Measurements from ENCODE around the gene KRT40.
"Not testable (repeated sequence)": the region's sequence is repeated elsewhere in the genome, so short reads cannot be mapped to it uniquely, and the experiment has no call there.

The KRT40 gene

DNA sequence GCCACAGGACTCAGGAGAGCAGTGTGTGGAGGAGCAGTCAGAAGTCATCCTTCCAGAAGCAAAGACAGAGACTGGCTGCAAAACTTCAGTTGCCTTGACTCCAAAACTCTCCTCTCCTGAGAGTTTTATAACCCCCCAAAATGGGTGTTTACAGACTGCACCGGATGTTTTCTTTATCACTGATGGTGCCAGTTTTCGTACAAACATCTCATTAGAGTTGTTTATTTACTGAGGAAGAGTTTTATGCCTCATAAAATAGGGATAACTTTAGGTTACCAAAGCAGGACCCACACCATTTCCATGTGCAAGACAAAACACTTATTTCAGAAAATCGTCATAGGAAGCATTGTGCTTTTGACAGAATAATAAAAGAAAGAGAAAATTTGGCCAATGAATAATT is at the start of gene KRT40:
KRT40 (minus strand) TSS at position 101 of the 400 bp plus-strand sequence; CDS start at position 48, 53 bp downstream.
- no peak for DNase-seq

DNA sequence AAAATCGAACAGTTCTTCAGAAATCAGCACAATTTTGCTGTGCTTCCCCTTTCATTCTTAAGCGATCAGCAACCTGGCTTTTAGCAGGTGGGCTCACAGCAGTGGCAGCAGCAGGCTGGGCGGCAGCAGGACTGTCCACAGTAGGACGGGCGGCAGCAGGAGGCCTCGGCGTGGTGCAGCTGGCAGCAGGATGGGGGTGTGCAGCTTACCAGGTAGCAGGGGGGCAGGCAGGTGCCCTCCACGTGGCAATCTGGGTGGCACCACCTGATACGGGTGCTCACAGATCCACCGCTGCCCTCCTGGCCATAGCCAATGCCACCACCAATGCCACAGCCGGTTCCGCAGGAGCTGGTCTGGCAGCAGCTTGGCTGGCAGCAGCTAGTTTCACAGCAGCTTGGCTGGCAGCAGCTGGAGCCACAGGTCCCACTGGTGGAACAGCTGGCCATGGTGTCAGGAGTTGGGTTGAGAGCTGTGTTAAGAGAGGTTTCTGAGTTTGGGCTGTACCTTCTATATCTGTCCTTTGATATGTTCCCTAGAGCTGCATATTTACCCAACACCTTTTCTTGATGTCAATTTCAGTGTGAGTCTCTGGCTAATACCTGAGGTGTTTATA is 45.6 kb upstream of the KRT40 start, which contains the start of gene KRTAP1-4:
KRTAP1-4 (minus strand) TSS at position 563 of the 613 bp plus-strand sequence; CDS start at position 446, 117 bp downstream.
- DNase-seq, result no peak

DNA sequence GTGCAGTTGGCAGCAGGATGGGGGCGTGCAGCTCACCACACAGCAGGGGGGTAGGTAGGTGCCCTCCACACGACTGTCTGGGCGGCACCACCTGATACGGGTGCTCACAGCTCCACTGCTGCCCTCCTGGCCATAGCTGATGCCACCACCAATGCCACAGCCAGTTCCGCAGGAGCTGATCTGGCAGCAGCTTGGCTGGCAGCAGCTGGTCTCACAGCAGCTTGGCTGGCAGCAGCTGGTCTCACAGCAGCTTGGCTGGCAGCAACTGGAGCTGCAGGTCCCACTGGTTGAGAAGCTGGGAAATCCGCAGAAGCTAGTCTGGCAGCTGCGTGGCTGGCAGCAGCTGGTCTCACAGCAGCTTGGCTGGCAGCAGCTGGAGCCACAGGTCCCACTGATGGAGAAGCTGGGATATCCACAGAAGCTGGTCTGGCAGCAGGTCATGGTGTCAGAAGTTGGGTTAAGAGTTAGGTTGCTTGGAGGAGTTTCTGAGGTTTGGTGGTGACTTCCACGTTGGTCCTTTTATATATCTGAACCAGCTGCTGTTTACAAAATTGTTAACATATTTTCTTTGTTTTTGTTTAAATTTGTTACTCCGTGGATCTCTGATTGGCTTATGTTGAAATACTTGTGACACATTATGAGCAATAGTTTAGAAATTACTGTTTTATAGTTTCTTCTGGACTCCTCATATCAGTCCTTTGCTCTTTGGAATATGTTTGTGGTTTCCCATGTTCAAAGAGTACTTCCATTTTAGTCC is 42.8 kb upstream of the KRT40 start, which contains the start of gene KRTAP1-5:
KRTAP1-5 (minus strand) TSS at position 494 of the 757 bp plus-strand sequence; CDS start at position 441, 53 bp downstream.
- DNase-seq, result no peak

DNA sequence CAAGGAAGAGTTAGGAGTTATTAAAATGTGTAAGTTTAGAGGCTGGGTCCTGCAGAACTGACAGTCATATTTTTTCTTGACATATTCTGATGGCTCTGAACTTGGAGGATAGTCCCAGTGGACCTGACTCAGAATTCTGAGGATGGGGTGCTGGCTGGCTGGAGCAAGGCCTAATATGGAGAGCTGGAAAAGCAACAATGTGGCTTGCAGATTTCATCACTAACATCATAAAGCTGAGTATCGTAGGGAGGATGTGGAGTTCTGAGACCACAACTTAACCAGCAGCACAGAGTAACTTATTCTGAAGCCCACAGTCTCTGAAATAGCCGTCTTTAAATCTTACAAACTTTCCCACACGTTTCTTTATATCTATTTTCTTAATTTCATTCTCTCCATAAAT is 40.6 kb upstream of the KRT40 start:
- no peak for DNase-seq

DNA sequence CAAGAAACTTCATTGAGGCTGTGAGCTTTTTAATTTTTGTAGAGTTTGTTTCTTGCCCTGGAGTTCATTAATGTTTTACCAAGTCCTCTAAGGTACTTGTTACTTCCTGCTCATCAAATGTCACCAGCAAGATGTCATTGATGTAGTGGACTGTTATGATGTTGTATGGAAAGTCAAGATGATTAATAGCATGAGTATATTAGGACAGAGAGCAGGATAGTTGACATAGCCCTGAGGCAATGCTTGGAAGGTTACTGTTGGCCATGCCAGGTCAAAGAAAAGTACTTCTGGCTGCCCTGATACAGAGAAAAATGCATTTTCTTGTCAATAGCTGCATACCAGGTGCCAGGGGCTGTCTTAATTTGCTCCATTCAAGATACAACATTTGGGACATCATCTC is 36.2 kb upstream of the KRT40 start:
- DNase-seq, result no peak

DNA sequence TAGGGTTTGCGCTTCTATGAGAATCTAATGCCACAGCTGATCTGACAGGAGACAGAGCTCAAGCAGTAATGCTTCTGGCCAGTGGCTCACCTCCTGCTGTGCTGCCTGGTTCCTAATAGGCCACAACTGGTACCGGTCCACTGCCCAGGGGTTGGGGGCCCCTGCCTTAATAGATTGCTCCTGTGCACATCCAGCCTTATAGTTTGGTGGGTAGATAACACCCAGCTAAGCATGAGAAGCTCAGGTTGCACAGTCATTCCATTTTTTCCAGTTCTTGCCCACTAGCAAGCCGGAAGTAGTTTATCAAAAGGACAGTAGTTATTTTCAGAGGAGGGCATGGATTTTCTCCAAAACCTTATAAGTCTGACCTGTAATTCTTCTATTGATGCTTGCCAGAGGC is 35.3 kb upstream of the KRT40 start:
- DNase-seq, result no peak

DNA sequence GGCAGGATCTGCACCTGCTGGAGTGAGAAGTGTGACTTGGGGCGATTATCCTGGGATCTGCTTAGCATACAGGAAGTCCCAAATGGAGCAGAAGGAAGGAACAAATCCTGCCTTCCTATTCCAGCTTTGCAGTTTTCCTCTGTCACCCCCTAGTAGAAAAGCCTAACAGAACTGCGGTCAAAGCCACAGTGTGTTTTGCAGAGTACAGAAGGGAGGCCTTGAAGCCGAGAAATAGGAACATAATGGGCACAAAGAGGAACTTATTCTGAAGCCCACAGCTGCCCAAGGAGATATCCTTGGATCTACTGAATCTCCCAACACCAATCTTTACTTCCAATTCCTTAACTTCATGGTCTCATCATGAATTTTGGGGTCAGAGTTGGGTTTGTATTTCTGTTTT is 34.4 kb upstream of the KRT40 start:
- DNase-seq, result no peak

DNA sequence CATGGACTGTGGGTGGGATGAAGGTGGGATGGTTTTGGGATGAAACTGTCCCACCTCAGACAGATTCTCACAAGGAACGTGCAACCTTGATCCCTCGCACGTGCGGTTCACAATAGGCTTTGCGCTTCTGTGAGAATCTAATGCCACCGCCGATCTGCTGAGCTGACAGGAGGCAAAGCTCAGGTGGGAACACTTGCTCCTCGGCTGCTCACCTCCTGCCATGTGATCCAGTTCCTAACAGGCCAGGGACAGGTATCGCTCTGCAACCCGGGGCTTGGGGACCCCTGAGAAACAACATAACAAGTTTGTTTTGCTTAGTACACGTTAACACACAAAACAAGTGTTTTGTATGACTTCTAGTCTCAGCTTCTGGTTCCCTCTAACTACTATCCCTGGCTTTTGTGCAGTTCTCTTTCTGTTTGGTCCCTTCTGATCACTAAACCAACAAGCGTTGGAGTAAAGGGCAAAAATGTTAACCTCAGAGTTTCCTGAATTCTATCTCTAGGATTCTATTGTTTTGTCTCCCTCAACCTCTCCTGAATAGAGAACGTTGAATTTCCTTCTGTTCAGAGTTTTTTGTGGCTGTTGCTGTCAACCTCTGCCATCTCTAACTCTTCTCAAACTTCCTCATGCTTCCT is 32.6 kb upstream of the KRT40 start:
- DNase-seq, result no peak

DNA sequence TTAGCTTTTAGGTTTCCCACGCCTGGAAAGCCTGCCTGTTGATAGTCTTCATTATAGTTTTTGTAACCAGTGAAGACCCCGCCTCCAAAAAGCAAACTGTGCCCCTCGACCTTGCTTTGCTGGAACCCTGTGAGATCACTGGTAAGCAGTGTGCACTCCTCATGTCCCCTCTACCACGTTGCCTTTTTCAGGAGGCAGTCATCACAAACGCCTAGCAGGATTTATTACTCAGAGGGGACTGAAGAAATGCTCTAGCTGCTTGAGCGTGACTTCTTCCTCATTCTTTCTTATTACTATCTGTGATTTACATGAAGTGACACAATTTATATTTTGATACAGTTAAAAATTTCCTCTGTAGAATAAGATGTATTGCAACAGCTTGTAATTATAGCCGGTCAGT is 31.3 kb upstream of the KRT40 start:
- no peak for DNase-seq

DNA sequence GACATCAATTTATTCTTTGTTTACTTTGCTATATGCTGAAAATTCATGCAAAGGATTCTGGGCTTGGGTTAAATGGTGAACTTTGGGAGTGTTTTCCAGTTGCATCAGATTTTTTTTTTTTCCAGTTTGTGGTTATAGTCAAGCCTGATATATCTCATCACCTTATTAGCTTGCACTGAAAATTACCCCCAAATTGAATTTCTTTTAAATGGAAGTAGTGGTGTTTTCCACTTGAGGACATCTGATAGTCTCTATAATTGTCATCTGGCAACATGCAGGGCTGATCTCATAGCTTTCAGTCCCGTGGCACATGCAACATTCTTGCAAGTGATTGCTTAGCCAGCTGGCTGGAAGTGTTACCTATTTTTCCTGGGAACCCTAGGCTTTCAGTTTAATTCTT is 29.5 kb upstream of the KRT40 start:
- no peak for DNase-seq

DNA sequence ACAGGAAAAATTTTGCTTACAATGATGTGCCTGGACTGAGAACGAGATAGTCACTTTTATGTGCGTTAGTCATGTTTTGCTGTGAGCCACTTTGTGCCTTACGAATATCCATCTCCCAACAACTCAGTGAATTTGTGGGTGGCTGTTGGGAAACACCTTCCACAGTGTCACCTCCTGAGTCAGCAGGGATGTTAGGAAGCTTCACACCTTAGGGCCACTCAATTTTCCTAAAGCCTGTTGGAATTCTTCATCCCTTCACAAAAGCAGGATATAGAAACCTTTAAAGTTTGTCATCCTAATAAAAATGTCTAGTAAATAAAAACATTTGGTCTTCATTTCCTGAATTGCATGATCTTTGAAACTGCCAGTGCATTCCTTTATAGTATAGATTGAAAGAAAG is 29.1 kb upstream of the KRT40 start:
- DNase-seq, result no peak

DNA sequence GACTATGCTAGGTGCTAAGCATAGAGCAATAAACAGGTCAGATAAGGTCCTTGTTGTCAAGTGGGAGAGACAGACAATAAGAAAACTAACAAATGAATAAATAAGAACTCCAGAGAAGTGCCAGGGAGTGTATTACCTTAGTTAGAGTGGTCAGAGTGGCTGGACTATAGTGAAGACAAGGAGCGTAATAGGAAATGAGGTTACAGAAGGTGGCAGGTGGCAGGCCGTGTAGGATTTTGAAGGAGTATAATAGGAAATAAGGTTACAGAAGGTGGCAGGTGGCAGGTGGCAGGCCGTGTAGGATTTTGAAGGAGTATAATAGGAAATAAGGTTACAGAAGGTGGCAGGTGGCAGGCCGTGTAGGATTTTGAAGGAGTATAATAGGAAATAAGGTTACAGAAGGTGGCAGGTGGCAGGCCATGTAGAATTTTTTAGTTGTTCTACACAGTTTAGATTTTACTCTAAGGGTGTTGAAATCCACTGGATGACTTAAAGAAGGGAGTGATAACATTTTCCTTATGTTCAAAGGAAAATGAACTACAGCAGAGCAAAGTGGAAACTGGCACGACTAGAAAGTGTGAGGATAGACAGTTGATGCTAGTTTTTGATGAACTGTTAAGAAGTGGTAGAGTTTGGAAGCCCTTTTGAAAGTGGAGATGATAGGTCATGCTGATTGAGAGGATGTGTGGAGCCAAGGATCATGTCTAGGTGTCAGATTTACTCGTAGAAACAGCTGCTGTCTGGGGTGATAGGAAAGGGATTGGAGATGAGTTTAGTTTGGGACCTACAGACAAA is 28.4 kb upstream of the KRT40 start:
- DNase-seq, result no peak

DNA sequence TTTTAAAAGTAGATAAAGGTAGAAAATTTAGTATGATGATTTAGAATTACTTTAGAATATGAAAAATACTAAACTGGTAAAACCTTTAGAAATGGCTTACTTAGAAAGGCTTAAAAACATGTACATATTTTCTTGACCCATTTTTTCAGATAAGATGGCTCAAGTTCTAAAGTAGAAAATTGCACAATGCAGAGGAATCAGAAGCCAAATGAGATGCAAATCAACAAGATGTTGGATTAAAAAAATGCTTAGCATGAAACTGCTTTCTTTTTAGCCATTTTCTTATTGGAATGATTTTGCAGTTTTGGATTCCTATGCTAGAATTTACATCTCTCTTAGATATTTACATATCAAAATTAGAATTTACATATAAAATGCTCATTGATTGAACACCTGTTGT is 26.3 kb upstream of the KRT40 start:
- no peak for DNase-seq

DNA sequence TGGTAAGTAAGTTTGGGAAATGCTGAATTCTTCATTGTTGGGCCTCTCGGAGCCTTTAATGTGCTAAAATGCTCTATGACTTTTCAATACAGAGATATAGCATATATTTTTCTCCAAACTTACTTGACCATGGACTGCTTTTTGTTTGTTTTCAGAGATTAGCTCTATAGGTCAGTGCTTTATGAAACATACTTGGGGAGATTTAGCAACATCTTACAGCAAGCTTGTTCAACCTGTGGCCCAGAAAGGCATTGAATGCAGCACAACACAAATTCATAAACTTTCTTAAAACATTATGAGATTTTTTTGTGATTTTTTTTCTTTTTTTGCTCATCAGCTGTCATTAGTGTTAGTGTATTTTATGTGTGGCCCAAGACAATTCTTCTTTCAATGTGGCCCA is 25.8 kb upstream of the KRT40 start:
- DNase-seq, result no peak

DNA sequence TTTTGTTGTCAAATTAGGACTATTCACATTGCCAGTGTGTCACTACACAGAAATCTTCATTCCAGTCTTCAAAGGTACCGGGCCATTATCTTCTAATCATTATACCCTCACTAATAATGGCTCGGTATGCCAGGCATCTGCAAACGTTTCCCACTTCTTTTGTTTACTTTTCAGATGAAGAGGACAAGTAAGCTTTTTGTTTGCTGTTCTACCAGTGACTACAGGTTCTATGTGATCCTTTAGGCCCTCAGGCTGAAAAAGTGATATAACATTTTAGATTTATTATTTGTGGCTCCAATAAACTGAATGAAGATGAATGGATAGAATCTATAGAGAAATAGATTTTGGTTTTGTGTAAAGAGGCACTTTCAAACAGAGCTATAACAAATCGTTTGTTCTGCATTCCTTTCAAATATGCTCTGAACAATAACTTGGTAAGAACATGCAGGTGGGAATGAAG is 25.2 kb upstream of the KRT40 start:
- no peak for DNase-seq

DNA sequence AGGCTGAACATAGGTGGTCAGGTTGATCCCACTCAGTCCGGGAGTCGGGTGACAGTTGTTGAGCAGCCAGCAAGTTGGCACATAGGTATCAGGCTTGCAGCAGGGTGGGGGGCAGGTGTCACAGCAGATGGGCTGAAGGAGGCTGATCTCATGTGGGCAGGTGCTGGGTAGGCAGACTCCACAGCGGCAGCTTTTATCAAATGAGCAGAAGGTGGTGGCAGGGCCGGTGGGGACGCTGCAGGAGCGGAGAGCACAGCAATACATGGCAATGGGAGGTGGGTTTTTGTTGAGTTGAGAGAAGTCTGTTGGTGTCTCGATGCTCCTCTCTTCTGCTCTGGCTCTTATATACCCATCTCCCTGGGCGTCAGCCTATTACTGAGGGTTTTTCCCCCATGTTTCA is 24.7 kb upstream of the KRT40 start, which contains the start of gene KRTAP3-1:
KRTAP3-1 (minus strand) TSS at position 318 of the 400 bp plus-strand sequence; CDS start at position 264, 54 bp downstream.
- no peak for DNase-seq

DNA sequence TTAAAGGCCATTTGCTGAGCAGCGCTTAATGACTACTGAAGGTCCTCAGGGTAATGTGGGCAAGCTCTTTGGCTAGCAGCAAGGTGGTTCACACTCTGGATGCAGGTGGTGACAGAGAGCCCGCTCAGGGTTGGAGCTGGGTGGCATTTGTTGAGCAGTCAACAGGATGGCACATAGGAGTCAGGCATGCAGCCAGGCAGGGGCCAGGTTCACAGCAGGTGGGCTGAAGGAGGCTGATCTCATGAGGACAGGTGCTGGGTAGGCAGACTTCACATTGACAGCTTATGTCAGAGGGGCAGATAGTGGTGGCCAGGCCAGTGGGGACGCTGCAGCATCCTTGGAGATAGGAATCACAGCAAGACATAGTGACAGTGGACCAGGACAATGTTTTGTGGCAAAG is 20.3 kb upstream of the KRT40 start:
- no peak for DNase-seq

DNA sequence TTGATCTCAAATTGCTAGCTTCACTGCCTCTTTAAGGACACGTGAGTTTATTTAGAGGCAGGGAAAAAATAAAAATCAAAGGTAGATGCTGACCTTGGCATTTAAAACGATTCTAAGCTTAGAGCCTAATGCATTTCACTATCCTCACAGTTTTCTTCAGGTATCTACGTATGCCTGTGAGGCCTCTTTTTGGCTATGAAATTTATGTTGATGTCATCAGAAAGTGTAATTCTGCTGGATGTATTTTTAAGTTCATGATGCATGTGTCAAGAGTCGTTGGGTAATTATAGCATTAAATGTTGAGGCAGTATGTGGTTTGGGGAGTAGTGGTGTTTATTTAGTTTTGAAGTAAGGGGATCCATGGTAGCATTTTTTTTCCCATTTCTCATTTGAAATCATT is 19.8 kb upstream of the KRT40 start:
- DNase-seq, result no peak

DNA sequence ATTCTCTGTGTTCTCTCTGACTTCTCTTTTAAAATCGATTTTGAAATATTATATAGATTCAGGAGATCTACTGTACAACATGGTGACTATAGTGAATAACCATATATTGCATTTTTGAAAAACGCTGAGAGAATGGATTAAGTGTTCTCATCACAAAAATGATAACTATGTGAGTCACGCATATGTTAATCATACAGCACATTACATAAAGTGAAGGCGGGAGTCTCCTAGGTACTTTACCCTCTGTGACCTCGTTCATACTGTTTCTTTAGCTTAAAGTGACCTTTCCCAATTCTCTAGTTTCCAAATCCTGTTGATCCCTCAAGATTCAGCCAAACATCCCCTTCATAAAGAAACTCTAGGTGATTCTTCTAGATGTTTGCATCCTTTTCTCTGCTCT is 18.7 kb upstream of the KRT40 start:
- DNase-seq, result no peak

DNA sequence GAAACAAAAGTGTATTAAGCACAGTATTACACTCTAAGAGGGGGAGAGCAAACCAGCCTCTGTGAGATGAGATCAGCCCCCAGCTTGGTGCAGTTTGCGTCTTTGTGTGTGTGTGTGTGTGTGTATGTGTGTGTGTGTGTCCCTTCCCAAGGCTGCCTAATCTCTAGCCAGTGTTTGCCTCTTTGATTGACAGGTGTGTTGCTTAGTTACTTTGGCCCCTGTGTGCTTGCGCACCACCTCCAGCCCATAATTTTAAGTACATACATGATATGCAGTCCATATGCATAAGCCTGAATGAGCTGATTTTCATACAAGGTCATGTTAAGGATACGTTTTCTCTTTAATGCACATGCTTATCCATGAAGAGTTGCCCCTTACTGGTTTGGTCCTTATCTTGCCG is 17.7 kb upstream of the KRT40 start:
- no peak for DNase-seq

DNA sequence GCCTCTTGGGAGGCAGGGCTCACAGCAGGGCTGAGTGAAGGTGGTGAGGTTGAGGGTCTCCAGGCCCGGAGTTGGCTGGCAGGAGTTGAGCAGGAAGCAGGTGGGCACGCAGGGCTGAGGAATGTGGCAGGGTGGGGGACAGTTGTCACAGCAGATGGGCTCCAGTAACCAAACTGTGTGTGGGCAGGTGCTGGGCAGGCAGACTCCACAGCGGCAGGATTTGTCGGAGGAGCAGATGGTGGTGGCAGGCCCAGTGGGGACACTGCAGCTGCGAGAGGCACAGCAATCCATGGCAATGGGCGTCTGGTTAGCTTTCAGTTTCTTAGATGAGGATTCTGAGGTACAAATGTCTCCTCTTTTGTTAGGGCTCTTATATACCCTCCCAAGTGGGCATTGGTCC is 15.4 kb upstream of the KRT40 start, which contains the start of gene KRTAP3-2:
KRTAP3-2 (minus strand) TSS at position 344 of the 400 bp plus-strand sequence; CDS start at position 291, 53 bp downstream.
- DNase-seq, result not testable (repeated sequence)

DNA sequence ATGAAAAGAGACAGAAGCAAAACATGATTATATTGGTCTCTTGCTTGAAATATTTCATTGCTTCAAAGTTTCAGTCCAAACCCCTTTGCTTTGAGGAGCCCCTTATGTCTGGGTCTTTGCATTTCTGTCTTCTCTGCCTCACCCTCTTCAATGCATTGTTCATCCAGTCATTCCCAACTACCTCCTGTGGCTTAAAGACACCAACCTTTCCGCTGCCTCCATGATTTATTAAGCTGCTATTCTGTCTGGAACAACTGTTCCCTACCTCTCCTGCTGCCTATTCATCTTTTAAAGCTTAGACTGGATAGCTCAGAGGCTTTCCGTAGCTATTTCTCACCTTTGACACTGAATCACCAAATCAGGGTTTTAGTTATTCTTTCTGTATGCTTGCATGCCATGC is 13.2 kb upstream of the KRT40 start:
- DNase-seq, result no peak

DNA sequence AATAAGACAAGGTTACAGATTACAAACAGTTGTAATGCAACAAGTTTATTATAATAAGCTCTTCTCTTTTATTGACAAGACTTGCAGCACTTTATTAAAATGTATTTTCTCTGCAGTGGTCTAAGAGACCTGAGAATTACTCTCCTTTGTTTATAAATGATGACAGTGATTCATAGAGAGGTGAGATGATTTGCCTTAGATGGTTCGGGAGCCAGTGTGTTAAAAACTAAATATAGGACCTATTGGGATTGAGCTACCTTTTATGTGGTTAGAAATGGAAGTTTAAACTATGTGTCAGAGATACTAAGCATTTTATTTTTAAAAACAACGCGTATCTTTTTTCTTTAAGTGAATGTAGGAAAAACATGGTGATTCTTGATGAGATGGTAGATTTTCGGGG is 12.7 kb upstream of the KRT40 start:
- no peak for DNase-seq

Data from NCI-H1694 (cell line).